Lower leg skin (tissue), 3 donors: ENCODE results near the gene FAM107B.

ENCODE experiments used
- CTCF ChIP-seq, 3 donors: fragments of 450-650 bp; IDR thresholded peaks; one replicate each; pipeline ENCODE4 v1.5.1; 2016; ENCODE audit warnings: antibody characterized with exemption in 3 of 3, mild to moderate bottlenecking in 3 of 3, moderate library complexity in 2 of 3
- POLR2A ChIP-seq, 2 donors: fragments of 450-650 bp; IDR thresholded peaks; one replicate each; pipeline ENCODE4 v1.6.1; 2016 to 2017; ENCODE audit warnings: antibody characterized with exemption in 2 of 2, mild to moderate bottlenecking in 1 of 2, moderate library complexity in 1 of 2

DNA sequence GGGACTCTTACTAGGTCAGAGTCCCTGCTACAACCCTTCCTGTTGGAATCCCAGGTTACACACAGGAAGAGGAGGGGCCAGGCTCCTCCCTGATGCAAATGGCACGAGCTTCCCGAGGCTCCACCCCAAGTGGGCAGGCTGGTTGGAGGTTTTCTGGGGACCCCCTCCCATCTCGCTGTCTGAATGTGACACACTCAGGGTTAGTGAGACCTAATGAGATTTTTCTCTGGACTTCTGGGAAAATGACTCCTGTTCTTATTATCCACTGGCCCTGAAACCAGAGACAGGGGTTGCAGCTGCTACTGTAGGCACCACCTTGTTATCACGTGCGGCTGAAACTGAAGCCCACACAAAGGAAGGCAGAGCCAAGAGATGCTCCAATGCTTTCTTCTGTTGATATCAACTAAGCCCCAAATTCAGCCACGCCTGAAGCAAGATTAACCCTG, 103.3 kb downstream of the FAM107B start:
- TF ChIP-seq CTCF (IDR thresholded peaks at IDR 0.05) (no peak), POLR2A (IDR thresholded peaks at IDR 0.05) (no peak)
